HG03460 (cell line): ENCODE results near the gene CHD3.

ENCODE experiments used
- ATAC-seq: cut with Tn5 transposase; IDR thresholded peaks from one replicate; pipeline ENCODE4 v1.9.1; 2021; ENCODE audit not compliant: unreplicated experiment

CHD3 gene

DNA sequence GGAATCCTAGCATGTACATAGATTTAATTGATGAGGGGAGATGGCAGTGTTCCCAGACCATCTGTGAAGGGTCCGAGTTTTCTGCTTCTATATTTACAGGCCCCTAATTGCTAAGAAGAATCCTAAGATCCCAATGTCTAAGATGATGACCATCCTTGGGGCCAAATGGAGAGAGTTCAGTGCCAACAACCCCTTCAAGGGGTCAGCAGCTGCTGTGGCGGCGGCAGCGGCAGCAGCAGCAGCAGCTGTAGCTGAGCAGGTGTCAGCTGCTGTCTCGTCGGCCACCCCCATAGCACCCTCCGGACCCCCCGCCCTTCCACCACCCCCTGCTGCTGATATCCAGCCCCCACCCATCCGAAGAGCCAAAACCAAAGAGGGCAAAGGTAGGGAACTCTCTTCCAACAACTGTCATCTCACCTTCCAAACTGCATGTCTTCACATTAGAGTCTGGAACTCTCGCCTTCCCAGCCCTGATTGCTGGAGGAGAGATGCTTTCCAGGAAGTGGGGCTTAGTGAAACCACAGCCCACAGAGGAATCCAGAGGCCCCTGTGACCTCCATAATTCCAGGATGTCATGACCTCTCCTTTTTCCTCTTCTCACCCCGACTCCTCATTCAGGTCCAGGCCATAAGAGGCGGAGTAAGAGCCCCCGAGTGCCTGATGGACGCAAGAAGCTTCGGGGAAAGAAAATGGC is 4.7 kb downstream of the CHD3 start:
- ATAC-seq, result no peak

DNA sequence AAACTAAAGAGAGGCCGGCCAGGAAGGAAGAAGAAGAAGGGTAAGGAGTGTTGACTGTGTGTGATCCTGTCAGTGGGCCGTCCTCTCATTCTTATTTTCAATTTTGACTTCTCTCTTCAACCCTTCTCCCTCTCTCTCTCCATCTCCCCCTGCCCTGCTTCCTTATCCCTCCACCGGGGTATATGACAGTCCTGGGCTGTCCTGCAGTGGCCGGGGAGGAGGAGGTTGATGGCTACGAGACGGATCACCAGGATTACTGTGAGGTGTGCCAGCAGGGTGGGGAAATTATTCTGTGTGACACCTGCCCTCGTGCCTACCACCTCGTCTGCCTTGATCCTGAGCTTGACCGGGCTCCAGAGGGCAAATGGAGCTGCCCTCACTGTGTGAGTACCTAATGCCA is 5.6 kb downstream of the CHD3 start:
- no peak for ATAC-seq

GRCh38 chr17:7894866-7895265 is 6.3 kb downstream of the CHD3 start:
- ATAC-seq, result no peak

DNA sequence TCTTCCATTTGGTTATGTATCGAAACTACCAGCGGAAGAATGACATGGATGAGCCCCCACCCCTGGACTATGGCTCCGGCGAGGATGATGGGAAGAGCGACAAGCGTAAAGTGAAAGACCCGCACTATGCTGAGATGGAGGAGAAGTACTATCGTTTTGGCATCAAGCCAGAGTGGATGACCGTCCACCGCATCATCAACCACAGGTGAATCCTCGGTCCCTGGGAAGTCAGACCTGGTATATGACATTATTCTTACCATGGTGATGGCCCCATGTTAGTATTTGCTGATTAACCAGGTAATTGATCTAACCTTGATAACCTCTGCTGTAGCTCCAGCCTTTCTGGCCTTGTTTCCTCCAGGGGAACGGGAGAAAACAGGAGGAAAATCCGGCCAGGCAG is 8.5 kb downstream of the CHD3 start:
- ATAC-seq, result no peak

DNA sequence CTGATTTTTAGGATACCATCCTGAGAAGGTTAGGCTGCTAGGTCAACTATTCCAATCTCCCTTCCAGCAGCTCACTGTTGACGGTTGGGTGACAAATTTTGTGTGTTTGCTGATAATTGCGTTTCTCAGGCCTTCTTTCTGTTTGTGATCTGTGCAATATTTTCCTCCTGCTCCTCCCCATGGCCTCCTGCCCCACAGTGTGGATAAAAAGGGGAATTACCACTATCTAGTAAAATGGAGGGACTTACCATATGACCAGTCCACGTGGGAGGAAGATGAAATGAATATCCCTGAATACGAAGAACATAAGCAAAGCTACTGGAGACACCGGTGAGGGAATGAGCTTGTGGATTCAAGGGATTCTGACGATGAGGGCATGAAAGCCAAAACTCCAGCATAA is 9.2 kb downstream of the CHD3 start:
- no peak for ATAC-seq

DNA sequence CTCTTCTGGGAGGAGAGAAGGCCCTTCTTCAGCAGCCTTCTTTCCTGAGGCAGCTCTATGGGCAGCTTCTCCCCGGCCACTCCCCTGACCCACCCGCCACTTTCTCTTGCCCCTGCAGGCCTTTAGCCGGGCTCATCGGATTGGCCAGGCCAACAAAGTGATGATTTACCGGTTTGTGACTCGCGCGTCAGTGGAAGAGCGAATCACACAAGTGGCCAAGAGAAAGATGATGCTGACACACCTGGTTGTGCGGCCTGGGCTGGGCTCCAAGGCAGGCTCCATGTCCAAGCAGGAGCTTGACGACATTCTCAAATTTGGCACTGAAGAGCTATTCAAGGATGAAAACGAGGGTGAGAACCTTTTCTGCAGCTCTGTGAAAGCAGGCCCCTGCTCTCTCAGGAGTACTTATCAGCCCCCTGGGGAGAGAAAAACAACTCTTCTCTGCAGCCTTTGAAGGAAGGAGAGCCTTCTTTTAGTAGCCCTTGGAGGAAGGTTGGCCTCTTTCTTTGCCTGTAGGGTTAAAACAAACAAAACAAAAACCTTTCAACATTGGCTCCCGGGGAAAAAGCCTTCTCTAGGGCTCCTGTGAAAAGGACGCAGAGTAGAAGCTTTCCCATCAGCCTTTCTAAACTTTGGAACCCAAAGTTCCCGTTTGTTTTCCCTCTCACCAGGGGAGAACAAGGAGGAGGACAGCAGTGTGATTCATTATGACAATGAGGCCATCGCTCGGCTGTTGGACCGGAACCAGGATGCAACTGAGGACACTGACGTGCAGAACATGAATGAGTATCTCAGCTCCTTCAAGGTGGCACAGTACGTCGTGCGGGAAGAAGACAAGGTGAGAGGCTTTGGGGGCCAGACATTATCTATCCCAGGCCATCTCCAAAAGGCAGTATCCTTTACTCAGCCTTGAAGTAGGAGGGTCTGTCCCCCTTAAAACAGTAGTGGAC is 14.8 kb downstream of the CHD3 start:
- ATAC-seq, result no peak

DNA sequence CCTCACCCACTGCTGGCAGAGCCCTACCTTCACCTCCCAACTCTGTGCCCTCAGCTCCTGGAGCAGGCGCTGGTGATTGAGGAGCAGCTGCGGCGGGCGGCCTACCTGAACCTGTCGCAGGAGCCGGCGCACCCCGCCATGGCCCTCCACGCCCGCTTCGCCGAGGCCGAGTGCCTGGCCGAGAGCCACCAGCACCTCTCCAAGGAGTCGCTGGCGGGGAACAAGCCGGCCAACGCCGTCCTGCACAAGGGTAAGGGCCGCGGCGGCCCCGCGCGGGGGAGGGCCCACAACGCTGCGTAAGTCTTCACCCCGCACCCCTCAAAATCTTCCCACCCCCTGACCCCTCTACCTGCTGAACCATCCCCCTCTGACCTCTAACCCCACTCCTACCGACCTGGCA is 20.5 kb downstream of the CHD3 start:
- no peak for ATAC-seq

GRCh38 chr17:7910281-7910680 is 21.7 kb downstream of the CHD3 start:
- no peak for ATAC-seq

DNA sequence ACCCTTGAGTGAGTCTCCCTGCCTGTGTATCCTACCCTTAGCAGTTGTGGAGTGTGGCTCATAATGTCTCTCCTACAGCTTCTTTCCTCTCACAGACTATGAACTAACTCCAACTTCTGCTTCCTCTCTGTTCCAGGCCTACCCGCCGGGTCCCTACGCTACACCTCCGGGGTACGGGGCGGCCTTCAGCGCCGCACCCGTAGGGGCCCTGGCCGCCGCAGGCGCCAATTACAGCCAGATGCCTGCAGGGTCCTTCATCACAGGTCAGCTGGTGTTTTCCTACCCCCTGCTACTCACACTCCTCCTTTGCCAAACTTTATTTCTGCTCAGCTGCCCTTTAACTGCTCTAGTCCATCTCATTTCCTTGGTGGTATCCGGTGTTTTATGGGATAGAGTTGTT is 22.1 kb downstream of the CHD3 start:
- ATAC-seq, result no peak

DNA sequence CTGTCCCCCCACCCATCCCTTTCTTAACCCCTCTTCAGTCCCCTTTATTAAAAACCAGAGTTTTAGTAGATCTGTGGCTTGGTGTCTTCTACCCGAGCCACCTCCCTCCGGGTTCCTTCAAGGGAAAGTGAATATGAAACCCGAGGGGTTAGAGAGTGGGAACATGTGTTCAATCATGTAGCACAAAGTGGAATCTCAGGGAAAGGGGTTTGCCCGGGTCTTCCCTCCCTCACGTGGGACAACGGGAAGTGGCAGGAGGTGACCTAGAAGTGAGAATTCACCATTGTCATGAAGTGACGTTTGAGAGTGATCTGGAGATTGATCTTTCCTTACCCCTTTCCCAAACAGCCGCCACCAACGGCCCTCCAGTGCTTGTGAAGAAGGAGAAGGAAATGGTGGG is 22.5 kb downstream of the CHD3 start:
- ATAC-seq, result no peak

DNA sequence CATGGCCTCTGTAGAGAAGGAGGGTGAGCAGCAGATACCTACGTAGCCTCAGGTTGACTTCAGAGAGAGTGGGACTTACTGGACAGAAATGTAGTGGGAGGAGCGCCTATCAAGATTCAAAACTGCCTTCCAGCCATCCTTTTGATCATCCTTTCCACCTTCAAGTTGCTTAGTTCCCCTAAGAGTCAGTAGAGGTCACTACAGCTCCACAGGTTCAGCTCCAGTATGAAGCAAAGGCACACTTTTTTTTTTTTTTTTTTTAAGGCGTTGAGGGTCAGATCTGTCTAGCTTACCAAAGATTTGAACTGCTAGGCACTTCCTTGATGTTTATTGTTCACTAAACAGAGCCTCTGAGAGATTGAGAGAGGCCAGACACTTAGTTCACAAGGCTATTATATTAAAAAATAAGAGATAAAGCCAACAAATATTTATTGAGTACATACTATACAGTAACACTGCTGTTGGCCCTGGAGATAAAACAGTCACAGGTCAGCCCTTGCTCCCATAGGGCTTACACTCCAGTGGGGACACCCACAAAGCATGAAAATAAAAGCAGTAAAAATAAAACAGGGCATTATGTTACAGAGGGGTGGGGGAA is 24.4 kb downstream of the CHD3 start:
- ATAC-seq, result no peak

DNA sequence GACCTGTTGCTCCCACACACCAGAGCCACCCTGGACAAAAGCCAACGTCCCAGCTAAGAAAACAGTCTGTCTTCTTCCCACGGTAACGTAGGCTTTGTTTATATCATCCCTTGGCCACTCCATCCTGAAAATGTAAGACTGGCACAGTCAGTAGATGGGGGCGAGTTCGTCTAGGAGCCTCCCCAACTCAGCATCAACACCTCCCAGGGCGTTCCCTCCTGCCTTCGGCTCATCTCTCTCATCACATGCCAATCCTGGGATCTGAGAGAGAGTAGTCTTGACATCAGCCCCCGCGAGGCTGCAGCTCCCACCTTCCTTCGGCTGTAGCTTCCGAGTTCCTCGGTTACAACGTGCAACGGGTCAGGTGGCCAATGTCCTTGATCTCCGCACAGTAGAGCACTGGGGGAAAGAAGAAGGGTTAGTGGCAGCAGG is 26.6 kb downstream of the CHD3 start:
- ATAC-seq, result peak; percentile 10

DNA sequence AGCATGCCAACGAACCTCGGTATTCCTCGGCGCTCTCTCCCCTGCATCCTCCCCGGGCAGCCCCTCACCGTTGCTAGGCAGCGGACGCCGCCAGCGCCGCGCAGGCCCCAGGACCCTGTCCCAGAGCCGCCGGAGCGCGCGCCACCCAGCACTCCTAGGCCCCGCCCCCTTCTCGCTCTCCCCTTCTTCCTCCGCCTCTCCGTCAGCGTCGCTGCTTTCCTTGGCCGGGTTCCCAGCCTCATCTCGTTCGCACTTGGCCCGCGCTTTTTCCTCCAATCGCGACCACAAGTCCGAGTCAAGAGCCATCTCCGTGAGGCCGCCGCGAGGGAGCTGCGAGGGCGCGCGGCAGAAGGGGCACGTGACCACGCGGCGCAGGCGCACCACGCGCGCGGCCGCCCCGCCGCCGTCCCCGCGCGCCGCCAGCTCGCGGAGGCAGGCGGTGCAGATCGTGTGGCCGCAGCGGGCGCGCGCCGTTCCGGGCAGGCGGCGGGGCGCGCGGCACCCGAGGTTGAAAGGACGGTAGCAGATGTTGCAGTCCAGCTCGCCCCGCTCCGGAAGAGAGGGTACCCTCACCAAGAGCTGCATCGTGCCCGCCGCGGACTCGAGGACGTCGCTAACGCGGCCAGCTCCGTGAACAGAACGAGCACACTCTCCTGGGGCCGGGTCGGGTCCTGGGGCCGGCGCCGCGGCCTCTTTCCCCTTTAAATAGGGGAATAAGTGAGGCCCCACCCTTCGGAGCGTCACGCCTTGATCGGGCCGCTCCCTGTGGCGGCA is 27.2 kb downstream of the CHD3 start, which contains the start of gene RNF227:
RNF227 (minus strand) TSS at position 679 of the 774 bp plus-strand sequence; CDS start at position 585, 94 bp downstream.
- peak; percentile 67 for ATAC-seq

GRCh38 chr17:7916385-7916682 is 27.7 kb downstream of the CHD3 start:
- ATAC-seq, result no peak

- no peak for ATAC-seq
Observed at GRCh38 chr17:7916808-7917207, 28.2 kb downstream of the CHD3 start.

DNA sequence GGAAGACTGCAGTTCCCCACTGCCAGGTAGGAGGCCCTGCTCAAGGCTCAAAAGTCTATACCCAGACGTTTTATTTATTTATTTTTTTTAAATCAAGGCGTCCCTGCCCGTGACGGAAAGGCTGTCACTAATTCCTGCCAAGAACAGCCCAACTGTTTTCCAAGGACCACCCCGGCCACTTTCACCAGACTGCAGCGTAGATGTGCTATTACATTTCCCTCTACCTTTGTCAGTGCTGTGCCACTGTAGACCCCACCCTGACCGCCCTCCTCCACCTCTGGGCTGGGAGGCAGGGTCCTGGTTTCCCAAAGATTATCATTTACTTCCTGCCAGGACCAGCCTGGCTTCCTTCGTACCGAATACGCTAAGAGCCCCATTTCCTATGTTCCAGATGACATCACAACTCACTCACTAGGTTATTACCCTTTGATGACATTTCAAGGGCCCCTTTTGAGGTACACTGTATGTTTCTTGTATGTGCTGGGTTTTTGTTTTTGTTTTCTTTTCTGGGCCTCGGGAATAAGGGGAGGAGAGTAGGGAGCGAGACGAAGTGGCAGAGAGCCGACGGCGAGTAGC is 33.8 kb downstream of the CHD3 start:
- ATAC-seq, result no peak

DNA sequence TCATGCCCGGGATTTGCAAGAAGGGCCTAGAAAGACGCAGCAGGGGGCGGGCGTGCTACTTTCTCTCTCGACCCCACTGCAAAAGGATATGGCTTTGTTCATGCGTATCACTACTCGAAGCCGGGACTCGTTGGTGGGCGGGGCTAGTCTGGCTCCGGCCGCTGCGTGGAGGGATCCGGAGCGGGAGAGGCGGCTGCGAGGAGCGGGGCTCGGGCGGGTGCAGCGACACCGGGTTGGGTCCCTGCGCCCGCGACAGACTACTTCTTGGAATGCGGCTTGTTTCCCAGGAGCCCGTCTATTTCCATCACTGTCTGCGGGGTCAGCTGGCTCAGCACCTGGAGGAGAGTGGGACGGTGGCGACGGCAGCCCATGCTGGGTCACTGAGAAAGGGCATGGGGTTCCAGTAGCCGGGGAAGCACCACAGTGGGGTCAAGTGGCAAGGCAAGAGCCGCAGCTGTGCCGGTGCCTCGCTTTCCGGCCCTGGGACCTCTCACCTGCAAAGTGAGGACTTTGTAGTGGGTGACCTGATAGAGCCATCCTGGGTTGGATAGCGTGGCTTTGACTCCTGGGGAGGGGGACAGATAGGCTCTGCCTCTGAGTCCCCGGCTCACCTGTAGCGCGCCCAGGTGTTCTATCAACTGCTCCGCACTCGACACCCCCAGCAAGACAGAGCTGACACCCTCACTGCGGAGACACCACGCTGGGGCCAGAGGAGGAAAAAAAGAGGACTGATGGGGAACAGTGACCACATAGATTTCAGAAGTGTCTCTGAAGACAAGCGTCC is 34.4 kb downstream of the CHD3 start:
- no peak for ATAC-seq

DNA sequence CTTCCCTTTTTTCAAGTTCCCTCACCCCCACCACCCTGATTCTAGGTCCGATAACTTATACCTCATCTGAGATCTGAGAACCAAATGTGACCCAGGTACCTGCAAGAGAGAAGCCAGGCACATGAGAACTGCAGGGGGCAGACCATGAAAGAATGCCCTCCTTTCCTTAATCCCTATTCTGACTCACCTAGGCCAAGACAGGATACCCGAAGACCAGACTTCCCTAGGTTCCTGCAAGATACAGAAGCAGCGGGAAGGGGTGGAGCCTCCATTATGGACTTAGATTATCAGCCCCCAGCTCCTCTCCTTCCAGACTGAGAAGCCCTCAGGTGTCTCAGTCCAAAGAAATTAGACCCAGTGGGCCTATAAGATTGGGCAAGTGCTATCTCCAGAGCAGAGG is 39.0 kb downstream of the CHD3 start:
- ATAC-seq, result no peak

- no peak for ATAC-seq
Observed at GRCh38 chr17:7929158-7930023, 40.8 kb downstream of the CHD3 start, which contains the start of gene KCNAB3. KCNAB3 (minus strand) TSS chr17:7929856; CDS start chr17:7929435, 421 bp downstream.
